HG03439 (cell line): ENCODE results near the gene PCDHB2.
"Not testable (repeated sequence)": the region's sequence is repeated elsewhere in the genome, so short reads cannot be mapped to it uniquely, and the experiment has no call there.

ENCODE experiments used
- ATAC-seq: cut with Tn5 transposase; IDR thresholded peaks from one replicate; pipeline ENCODE4 v1.9.1; 2021; ENCODE audit warnings: mild to moderate bottlenecking, moderate library complexity; ENCODE audit not compliant: unreplicated experiment

The PCDHB2 gene

DNA sequence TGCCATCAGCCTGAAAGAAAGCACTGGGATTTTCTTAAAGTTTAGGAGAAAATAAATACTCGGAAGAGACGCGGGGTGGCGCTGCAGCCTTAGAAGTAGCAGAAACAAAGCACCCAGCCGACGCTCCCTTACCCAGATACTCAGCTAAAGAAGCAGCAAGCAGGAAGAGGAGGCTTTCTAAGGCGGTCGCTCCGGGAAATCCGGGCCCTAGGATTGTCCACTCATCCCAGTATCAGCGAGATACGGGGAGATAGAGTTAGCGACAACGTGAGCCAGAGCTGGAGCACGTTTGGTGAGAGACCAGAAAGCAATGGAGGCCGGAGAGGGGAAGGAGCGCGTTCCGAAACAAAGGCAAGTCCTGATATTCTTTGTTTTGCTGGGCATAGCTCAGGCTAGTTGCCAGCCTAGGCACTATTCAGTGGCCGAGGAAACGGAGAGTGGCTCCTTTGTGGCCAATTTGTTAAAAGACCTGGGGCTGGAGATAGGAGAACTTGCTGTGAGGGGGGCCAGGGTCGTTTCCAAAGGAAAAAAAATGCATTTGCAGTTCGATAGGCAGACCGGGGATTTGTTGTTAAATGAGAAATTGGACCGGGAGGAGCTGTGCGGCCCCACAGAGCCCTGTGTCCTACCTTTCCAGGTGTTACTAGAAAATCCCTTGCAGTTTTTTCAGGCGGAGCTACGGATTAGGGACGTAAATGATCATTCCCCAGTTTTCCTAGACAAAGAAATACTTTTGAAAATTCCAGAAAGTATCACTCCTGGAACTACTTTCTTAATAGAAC lies at the start of gene PCDHB2:
Gene PCDHB2 (plus strand): TSS at position 135 of the 782 bp plus-strand sequence. CDS start 176 bp downstream, at position 311.
- no peak for ATAC-seq

DNA sequence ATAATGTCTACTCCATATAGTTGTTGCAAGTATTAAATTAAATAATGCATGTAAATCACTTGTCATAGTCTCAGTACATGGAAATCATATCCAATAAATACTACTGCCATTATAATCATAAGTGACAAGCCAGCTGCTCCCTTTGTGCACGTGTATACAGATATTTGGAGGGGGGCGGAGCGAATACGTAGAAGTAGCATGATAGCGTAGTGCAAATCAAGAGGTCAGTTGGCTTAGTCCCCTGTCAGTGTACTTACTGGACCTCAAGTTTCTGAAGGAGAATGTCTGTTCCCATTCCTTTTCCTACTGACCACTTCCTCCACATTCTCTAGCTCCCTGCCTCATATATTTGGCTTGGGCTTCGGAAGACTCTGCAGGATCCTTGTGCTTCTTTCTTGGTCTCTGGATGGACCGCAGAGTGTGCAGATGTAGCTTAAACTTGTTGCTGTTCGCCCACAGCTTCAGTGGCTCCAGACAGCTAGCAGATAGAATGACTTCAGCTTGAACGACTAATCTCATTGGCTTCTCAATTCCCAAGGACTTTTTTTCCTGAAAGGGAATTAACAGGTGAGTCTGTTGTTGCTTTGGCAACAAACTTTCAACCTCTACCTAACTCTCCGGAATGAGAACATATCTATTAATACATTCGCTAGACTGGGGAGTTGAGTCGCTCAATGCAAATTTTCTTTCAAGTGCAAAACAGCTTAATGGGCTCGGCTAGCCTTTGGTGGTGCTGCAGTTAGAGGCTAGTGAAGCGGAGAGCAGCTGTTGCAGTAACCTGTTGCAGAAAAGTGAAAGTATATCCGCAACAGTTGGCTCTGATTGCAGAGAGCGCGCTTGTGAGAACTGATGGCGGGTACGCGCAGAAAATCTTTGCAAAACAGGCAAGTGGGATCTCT lies 43.5 kb upstream of the PCDHB2 start, which contains the start of gene PCDHB1:
Gene PCDHB1 (plus strand): TSS at position 753 of the 899 bp plus-strand sequence. CDS start 97 bp downstream, at position 850.
- ATAC-seq = no peak

DNA sequence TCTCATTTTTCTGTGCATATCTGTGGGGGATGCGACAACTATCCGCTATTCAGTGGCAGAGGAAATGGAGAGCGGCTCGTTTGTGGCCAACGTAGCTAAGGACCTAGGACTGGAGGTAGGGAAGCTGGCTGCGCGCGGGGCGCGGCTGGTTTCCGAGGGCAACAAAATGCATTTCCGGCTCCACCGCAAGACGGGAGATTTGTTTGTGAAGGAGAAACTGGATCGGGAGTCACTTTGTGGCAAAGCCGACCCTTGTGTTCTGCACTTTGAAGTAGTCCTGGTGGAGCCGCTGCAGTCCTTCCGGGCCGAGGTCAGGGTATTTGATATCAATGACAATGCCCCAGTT lies 42.9 kb upstream of the PCDHB2 start:
- ATAC-seq = no peak

DNA sequence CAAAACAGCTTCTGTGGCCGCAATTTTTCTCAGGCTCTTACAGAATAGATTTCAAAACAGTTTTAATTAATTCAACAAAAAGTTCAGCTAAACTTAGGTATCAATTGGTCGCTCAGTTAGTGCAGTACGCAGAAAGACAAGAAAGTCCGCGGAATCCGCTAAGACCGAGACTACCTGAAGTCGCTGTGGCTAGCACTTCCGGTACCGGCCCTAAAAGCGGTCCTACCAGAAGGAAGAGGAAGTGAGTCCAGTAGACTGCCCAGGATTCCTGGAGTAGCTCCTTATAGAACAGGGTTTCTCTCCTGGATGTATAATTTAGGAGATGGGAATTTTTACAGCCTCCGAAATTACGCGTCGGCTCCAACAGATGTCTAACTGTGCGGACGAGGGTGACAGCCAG lies 16.6 kb upstream of the PCDHB2 start:
- no peak for ATAC-seq

DNA sequence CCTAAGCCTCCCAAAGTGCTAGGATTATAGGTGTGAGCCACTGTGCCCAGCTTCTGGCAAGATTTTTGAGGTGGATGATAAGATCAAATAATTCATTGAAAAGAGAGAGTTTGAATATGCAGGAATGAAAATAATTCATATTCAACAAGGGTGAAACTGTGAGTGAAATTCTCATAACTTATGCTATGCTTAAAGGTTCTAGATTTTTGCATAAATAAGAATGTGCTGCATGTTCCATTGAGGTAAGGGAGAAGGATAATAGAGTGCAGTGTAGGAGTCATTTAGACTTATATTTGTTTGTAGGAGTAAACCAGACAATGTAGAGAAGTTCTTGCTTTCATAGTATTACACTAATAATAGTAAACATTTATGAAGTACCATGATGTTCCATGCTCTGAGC lies 12.2 kb upstream of the PCDHB2 start:
- no peak for ATAC-seq

DNA sequence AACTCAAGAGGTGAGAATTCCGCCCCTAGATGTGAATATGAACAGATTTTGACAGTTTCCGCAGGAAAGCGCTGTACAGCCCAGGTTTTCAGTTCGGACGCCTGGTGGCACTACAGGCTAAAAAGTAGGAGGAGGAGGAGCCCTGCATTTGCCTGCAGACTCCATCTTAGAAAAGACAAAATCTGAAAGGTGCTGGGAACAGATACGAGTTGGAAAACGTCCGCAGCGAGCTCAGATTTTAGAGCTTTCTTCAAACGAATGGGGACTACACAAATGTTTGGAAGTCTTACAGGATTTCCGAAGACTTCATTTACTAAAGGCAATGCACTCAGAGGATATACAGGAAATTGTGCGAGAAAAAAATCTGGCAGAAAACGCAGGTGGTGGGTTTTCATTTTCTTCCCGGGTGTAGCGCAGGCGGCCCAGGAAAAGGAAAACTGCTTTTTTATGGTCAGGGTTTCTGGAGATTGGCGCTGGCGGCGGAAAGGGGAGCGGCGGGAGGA lies 9.9 kb upstream of the PCDHB2 start:
- ATAC-seq = no peak

DNA sequence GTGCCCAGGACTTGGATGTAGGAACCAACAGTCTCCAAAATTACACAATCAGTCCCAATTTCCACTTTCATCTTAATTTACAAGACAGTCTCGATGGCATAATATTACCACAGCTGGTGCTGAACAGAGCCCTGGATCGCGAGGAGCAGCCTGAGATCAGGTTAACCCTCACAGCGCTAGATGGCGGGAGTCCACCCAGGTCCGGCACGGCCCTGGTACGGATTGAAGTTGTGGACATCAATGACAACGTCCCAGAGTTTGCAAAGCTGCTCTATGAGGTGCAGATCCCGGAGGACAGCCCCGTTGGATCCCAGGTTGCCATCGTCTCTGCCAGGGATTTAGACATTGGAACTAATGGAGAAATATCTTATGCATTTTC lies 837 bp downstream of the PCDHB2 start:
- no peak for ATAC-seq

DNA sequence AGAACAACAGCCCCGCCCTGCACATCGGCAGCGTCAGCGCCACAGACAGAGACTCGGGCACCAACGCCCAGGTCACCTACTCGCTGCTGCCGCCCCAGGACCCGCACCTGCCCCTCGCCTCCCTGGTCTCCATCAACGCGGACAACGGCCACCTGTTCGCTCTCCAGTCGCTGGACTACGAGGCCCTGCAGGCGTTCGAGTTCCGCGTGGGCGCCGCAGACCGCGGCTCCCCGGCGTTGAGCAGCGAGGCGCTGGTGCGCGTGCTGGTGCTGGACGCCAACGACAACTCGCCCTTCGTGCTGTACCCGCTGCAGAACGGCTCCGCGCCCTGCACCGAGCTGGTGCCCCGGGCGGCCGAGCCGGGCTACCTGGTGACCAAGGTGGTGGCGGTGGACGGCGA lies 1.8 kb downstream of the PCDHB2 start:
- ATAC-seq = not testable (repeated sequence)

DNA sequence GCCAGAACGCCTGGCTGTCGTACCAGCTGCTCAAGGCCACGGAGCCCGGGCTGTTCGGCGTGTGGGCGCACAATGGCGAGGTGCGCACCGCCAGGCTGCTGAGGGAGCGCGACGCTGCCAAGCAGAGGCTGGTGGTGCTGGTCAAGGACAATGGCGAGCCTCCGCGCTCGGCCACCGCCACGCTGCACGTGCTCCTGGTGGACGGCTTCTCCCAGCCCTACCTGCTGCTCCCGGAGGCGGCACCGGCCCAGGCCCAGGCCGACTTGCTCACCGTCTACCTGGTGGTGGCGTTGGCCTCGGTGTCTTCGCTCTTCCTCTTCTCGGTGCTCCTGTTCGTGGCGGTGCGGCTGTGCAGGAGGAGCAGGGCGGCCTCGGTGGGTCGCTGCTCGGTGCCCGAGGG lies 2.2 kb downstream of the PCDHB2 start:
- not testable (repeated sequence) for ATAC-seq

DNA sequence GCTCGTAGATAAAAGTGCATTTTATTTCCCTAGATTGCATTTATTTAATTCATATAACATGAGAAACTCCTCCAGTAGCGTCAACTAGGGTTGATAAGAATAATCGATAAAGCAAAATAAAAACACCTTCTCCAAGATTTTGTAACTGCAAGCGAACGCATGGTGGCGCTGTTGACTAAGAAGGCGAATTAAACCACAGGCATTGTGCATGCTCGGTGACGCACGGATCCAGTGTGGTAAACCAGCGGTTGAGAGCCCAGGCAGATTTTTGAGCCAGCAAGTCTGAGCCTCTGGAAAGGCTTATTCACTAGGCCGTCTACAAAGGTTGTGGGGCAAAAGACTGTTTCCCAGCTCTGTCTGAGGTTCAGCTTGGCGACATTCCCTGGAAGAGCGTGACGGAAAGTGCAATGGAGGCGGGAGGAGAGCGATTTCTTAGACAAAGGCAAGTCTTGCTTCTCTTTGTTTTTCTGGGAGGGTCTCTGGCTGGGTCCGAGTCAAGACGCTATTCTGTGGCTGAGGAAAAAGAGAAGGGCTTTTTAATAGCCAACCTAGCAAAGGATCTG lies 5.9 kb downstream of the PCDHB2 start, which contains the start of gene PCDHB3:
Gene PCDHB3 (plus strand): TSS at position 231 of the 563 bp plus-strand sequence. CDS start 177 bp downstream, at position 408.
- ATAC-seq = no peak

DNA sequence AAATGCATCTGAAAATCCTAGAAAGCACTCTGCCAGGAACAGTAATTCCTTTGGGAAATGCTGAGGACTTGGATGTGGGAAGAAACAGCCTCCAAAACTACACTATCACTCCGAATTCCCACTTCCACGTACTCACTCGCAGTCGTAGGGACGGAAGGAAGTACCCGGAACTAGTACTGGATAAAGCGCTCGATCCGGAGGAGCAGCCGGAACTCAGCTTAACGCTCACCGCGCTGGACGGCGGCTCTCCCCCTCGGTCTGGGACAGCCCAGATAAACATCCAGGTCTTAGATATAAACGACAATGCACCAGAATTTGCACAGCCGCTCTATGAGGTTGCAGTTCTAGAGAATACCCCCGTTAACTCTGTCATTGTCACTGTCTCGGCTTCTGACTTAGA lies 6.6 kb downstream of the PCDHB2 start:
- ATAC-seq = no peak

DNA sequence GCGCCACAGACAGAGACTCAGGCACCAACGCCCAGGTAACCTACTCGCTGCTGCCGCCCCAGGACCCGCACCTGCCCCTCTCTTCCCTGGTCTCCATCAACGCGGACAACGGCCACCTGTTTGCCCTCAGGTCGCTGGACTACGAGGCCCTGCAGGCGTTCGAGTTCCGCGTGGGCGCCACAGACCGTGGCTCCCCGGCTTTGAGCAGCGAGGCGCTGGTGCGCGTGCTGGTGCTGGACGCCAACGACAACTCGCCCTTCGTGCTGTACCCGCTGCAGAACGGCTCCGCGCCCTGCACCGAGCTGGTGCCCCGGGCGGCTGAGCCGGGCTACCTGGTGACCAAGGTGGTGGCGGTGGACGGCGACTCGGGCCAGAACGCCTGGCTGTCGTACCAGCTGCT lies 7.7 kb downstream of the PCDHB2 start:
- ATAC-seq = not testable (repeated sequence)

DNA sequence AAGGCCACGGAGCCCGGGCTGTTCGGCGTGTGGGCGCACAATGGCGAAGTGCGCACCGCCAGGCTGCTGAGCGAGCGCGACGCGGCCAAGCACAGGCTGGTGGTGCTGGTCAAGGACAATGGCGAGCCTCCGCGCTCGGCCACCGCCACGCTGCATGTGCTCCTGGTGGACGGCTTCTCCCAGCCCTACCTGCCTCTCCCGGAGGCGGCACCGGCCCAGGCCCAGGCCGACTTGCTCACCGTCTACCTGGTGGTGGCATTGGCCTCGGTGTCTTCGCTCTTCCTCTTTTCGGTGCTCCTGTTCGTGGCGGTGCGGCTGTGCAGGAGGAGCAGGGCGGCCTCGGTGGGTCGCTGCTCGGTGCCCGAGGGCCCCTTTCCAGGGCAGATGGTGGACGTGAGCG lies 8.1 kb downstream of the PCDHB2 start:
- ATAC-seq = not testable (repeated sequence)

DNA sequence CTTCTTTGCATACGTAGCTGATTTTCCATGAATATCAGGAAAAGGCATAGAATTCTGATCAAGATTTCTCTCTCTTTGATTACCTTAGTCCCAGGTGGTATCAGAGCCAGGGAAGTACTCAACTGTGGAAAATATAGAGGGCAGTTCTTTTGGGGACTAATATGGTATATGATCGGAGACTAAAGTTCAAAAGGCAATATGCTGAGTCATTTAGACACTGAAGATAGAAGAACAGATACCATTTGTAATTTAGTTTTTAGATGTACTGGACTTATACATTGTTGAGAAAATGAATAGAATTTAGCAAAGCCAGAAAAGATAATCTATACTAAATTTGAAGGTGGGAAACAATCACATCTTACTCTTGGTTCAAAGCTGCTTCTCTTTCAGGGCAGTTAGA lies 10.9 kb downstream of the PCDHB2 start:
- ATAC-seq = no peak

DNA sequence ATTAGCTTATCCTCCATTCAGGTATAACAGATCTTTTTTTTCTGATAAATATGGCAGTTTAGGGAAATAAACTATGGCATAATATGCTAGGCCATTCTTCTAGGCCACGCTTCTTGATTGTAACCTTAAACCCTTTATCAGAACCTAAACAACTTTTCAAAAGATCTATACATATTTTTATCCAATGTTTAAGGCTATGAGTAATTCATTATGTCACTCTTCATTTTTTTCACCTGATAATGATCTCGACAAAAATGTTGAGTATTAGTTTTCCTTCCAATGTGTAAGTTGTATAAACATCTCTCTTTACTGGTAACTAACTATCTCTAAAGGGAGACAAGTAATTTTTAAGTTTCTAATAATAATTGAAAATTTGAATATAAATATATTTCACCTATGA lies 24.8 kb downstream of the PCDHB2 start:
- no peak for ATAC-seq

DNA sequence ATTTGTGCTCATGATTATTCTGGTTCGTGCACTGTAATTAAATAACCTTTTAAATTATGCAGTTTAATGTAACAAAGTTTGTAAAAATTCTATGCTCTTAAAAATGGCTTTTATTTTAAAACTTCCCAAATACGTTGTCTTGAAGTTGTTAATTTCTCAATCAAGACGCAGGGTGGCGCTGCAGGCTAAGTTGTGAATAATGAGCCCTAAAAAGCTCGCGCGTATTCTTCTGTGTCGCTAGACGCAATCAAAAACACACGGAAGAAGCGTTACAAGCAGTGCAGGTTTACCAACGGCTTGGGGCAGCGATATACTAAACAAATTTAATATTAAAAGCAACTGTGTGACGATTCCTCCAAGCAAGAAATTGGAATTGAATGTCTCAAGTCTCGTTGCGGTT lies 27.1 kb downstream of the PCDHB2 start, which contains the start of gene PCDHB4:
Gene PCDHB4 (plus strand): TSS at position 256 of the 400 bp plus-strand sequence. CDS start 181 bp downstream, outside the sequence.
- ATAC-seq = no peak

DNA sequence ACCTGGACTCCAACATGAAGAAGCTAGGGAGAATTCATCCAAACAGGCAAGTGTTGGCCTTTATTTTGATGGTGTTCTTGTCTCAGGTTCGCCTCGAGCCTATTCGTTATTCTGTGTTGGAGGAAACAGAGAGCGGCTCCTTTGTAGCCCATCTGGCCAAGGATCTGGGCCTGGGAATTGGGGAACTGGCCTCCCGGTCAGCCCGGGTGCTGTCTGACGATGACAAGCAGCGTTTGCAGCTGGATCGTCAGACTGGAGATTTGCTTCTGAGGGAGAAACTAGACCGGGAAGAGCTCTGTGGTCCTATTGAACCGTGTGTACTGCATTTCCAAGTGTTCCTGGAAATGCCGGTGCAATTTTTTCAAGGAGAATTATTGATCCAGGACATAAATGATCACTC lies 27.6 kb downstream of the PCDHB2 start:
- no peak for ATAC-seq

DNA sequence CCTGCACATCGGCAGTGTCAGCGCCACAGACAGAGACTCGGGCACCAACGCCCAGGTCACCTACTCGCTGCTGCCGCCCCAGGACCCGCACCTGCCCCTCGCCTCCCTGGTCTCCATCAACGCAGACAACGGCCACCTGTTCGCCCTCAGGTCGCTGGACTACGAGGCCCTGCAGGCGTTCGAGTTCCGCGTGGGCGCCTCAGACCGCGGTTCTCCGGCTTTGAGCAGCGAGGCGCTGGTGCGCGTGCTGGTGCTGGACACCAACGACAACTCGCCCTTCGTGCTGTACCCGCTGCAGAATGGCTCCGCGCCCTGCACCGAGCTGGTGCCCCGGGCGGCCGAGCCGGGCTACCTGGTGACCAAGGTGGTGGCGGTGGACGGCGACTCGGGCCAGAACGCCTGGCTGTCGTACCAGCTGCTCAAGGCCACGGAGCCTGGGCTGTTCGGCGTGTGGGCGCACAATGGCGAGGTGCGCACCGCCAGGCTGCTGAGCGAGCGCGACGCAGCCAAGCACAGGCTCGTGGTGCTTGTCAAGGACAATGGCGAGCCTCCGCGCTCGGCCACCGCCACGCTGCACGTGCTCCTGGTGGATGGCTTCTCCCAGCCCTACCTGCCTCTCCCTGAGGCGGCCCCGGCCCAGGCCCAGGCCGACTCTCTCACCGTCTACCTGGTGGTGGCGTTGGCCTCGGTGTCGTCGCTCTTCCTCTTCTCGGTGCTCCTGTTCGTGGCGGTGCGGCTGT lies 29.2 kb downstream of the PCDHB2 start:
- ATAC-seq = not testable (repeated sequence)

DNA sequence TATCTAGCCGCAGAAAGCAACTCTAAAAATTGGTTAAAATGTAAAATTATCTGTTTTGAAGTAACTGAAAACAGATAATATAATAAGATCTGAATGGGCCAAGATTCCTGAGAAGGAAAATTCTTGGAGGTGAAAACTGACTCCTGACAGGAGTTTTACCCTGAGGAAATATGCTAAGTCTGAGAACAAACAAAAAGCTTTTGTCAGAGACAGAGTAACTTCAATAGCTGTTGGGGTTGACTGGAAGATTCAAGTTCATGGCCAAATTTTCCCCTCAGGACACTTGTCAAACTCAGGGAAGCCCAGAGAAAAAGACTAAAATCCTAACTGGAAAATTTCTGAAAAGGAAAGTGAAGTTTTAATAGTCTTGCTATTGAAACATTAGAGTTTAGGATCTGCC lies 32.9 kb downstream of the PCDHB2 start:
- ATAC-seq = no peak

DNA sequence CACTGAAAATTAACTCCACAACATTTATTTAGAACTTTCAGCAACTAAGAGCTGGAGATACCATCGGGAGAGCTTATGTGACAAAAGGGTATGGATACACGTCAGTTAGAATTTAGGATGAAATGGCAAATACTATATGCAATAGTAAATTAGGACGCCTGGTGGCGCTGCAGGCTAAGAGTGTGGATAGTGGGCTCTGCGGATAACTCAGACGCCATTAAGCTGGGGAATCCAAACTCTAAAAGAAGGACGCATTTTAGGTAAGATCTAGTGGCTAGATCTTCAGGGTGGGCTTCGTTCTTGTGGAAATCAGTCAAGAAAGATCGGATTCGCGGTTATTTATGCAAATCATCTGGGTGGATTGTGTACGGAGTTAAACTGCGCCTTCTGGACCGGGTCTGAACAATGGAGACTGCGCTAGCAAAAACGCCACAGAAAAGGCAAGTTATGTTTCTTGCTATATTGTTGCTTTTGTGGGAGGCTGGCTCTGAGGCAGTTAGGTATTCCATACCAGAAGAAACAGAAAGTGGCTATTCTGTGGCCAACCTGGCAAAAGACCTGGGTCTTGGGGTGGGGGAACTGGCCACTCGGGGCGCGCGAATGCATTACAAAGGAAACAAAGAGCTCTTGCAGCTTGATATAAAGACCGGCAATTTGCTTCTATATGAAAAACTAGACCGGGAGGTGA lies 40.8 kb downstream of the PCDHB2 start, which contains the start of gene PCDHB5:
Gene PCDHB5 (plus strand): TSS at position 177 of the 688 bp plus-strand sequence. CDS start 229 bp downstream, at position 406.
- ATAC-seq = no peak
